Measurements from ENCODE around the gene CYSLTR2.

DNA sequence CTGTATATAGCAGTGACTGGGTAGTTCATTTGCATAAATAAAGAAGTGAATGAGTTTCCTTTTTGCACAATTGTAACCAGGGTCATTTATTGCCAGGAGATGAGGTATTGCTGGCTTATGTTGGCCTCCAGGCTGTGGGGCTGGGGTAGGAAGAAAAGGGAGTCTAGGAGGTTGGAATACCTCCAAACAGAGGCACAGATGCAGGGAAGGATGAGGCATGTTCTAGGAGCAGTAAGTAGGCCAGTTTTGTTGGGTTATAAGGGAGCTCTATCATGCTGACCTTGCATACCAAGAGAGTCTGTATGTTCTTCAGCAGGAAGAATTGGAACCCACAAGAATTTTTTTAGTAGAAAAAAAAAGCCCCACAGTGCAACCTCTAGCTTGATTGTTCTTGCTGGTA lies 17.2 kb upstream of the CYSLTR2 start:
- TF ChIP-seq CTCF (optimal IDR thresholded peaks at IDR 0.05 in 1 of 3, IDR thresholded peaks at IDR 0.05 in 1 of 3, conservative IDR thresholded peaks at IDR 0.05 in 1 of 3; ENCODE audit: extremely low read depth in 1 of 3, insufficient read depth in 2 of 3, low read length in 3 of 3) (no peak), EZH2 (IDR thresholded peaks at IDR 0.05; ENCODE audit: low read length) (no peak)
